K562 (cell line): ENCODE measurements around the gene LTA. TPM values are rescaled to one million over a fixed set of nuclear protein-coding genes. Genes with fewer than 3 reads are reported as not detected.
A peak's percentile ranks its signal among the peaks of the same experiment; 100 is the strongest.

ENCODE experiments used
- ATAC-seq: fragments of 200-7000 bp; cut with Tn5 transposase; 3 replicates; pipeline ENCODE4 v1.9.1; 2020; ENCODE audit warnings: moderate library complexity
- BruUV-seq: library from RNA; stranded (reverse); fragments of 400-500 nt; replicated peaks from 2 replicates; lab custom pipeline; 2021; lab: Mats Ljungman, UMichigan
- CTCF ChIA-PET: fragments of 300-600 bp; formaldehyde crosslinking; extraction: SDS; loops from one replicate; lab custom pipeline; 2021; ENCODE audit warnings: low intra/inter-chr PET ratio; lab: Yijun Ruan, JAX
- POLR2A ChIA-PET: fragments of 300-600, 350-650 bp; sonication (Branson Sonifier 250); formaldehyde crosslinking; extraction: SDS; loops from one replicate; lab custom pipeline; 2021; ENCODE audit warnings: antibody characterized with exemption, inconsistent platforms; lab: Yijun Ruan, JAX
- DNase-seq, 4 experiments: peaks; one replicate each; pipeline versions ENCODE4 v3.0.0 to v3.0.0-alpha.2; 2011 to 2018; ENCODE audit warnings: low spot score in 3 of 4, mixed read lengths in 3 of 4; ENCODE audit errors: extremely low read depth in 1 of 4
- FAIRE-seq: peaks from 2 replicates; lab custom pipeline; 2011; peaks lifted over from hg19 to GRCh38; lab: Jason Lieb, UNC
- H2AFZ ChIP-seq: 2 replicates; pipeline ENCODE4 v1.6.0; 2011; ENCODE audit warnings: low read depth, low read length, control low read depth, inconsistent platforms
- H3K27ac ChIP-seq: fragments of 200-600 bp; 3 replicates; pipeline ENCODE4 v1.8.0; 2011; ENCODE audit warnings: low read depth, mild to moderate bottlenecking, control low read depth, inconsistent platforms, low read length, moderate library complexity, mixed read lengths; ENCODE audit errors: extremely low read depth
- H3K27me3 ChIP-seq, 2 experiments: fragments of 300-600 bp in 1 of 2; 2 replicates in 1 of 2; 3 replicates in 1 of 2; pipeline versions ENCODE4 v1.6.0 to v1.8.0; 2011; ENCODE audit warnings: inconsistent platforms in 2 of 2, low read length in 2 of 2, mild to moderate bottlenecking in 1 of 2, mixed read lengths in 1 of 2, moderate library complexity in 1 of 2; ENCODE audit not compliant: control insufficient read depth in 2 of 2, insufficient read depth in 2 of 2
- H3K36me3 ChIP-seq: fragments of 300-600 bp; 3 replicates; pipeline ENCODE4 v1.8.0; 2011; ENCODE audit warnings: mild to moderate bottlenecking, low read length, inconsistent platforms; ENCODE audit not compliant: control insufficient read depth, insufficient read depth
- H3K4me1 ChIP-seq, 2 experiments: fragments of 200-600 bp in 1 of 2; replicated peaks in 1 of 2; 2 replicates in 1 of 2; 3 replicates in 1 of 2; pipeline versions ENCODE4 v1.5.1 to v1.8.0; 2011; ENCODE audit warnings: inconsistent platforms in 2 of 2, low read length in 2 of 2, mild to moderate bottlenecking in 1 of 2, mixed read lengths in 1 of 2, moderate library complexity in 1 of 2; ENCODE audit not compliant: control insufficient read depth in 2 of 2, insufficient read depth in 2 of 2
- H3K4me2 ChIP-seq: 2 replicates; pipeline ENCODE4 v1.6.1; 2011; ENCODE audit warnings: low read length, control low read depth, inconsistent platforms, mixed read lengths; ENCODE audit not compliant: insufficient read depth
- H3K4me3 ChIP-seq: fragments of 200-600 bp; sonication (generic), shearing (Covaris generic); 2 replicates; pipeline ENCODE4 v1.5.1; 2016; ENCODE audit warnings: control low read depth, inconsistent platforms
- H3K79me2 ChIP-seq: fragments of 200-600 bp; 3 replicates; pipeline ENCODE4 v1.8.0; 2011; ENCODE audit warnings: low read length, inconsistent platforms; ENCODE audit not compliant: control insufficient read depth, insufficient read depth
- H3K9ac ChIP-seq, 2 experiments: 2 replicates each; pipeline versions ENCODE4 v1.6.0 to v1.6.1; 2011; ENCODE audit warnings: low read depth in 2 of 2, low read length in 2 of 2, control low read depth in 1 of 2, inconsistent platforms in 1 of 2, mild to moderate bottlenecking in 1 of 2, mixed read lengths in 1 of 2; ENCODE audit not compliant: insufficient read depth in 1 of 2
- H3K9me1 ChIP-seq: one replicate; pipeline ENCODE4 v1.6.0; 2011; ENCODE audit warnings: inconsistent platforms, mild to moderate bottlenecking, low read length, moderate library complexity; ENCODE audit not compliant: control insufficient read depth, insufficient read depth
- H3K9me3 ChIP-seq: replicated peaks from 2 replicates; pipeline ENCODE4 v1.5.1; 2011; ENCODE audit warnings: low read depth, low read length, inconsistent platforms; ENCODE audit not compliant: control insufficient read depth, insufficient read depth
- H4K20me1 ChIP-seq: replicated peaks from 2 replicates; pipeline ENCODE4 v1.6.1; 2011; ENCODE audit warnings: low read length, inconsistent platforms, mixed read lengths; ENCODE audit not compliant: control insufficient read depth, insufficient read depth
- ADNP ChIP-seq: fragments of 200-800 bp; sonication (Bioruptor generic); IDR thresholded peaks from 2 replicates; pipeline ENCODE4 v1.6.1; 2016; ENCODE audit warnings: missing genetic modification characterization, missing compliant biosample characterization
- DPF2 ChIP-seq: fragments of 450-650 bp; IDR thresholded peaks from 2 replicates; pipeline ENCODE4 v1.6.1; 2016
- HDAC1 ChIP-seq, 2 experiments: fragments of 450-650 bp; IDR thresholded peaks; 2 replicates each; pipeline ENCODE4 v1.6.1; 2016 to 2017; ENCODE audit warnings: inconsistent platforms in 1 of 2, mild to moderate bottlenecking in 1 of 2, moderate library complexity in 1 of 2
- HLTF ChIP-seq: fragments of 450-650 bp; IDR thresholded peaks from 2 replicates; pipeline ENCODE4 v1.6.1; 2016
- LARP7 ChIP-seq: fragments of 450-650 bp; IDR thresholded peaks from 2 replicates; pipeline ENCODE4 v1.6.1; 2016
- MTA1 ChIP-seq: fragments of 450-650 bp; IDR thresholded peaks from 2 replicates; pipeline ENCODE4 v1.6.1; 2017; ENCODE audit warnings: borderline replicate concordance
- PCBP2 ChIP-seq: fragments of 200-400 bp; formaldehyde crosslinking; IDR thresholded peaks from 2 replicates; pipeline ENCODE4 v1.6.1; 2018; ENCODE audit warnings: low read length, low read depth, mild to moderate bottlenecking, moderate library complexity; ENCODE audit not compliant: poor library complexity, severe bottlenecking
- SAFB ChIP-seq: fragments of 200-400 bp; formaldehyde crosslinking; IDR thresholded peaks from 2 replicates; pipeline ENCODE4 v1.6.1; 2017; ENCODE audit warnings: low read depth, low read length, borderline replicate concordance
- ZNF3 ChIP-seq: fragments of 250-450 bp; sonication (Bioruptor Pico); IDR thresholded peaks from 2 replicates; pipeline ENCODE4 v1.5.0; 2021; ENCODE audit warnings: mild to moderate bottlenecking, moderate library complexity
- WGBS: fragments of 100-300 bp; shearing (Covaris generic); methylation state at CpG from one replicate; pipeline ENCODE4 v1.1.6; 2016; ENCODE audit warnings: low coverage, mixed read lengths; ENCODE audit not compliant: insufficient coverage; ENCODE audit errors: missing lambda C conversion rate; 5-methylcytosine and 5-hydroxymethylcytosine counted together
- in situ Hi-C: fragments of 300-500 bp; cut with MboI; formaldehyde crosslinking; loops from 4 replicates; pipeline ENCODE4 v1.15.0; 2018; ENCODE audit warnings: inconsistent platforms, mixed read lengths
- intact Hi-C: fragments of 100-400 bp; cut with micrococcal nuclease; formaldehyde crosslinking; loops from 2 replicates; pipeline ENCODE4 v1.14.2; 2022
- polyA plus RNA-seq, 8 experiments: library from polyadenylated mRNA; depleted of rRNA in 4 of 8; stranded (reverse) in 5 of 8; unstranded in 3 of 8; fragments of >200 nt; fragmentation: Nextera tagmentation in 2 of 8; fragmentation: Illumina TruSeq in 1 of 8; extraction: Ambion mirVana in 2 of 8; extraction: Trizol in 1 of 8; gene quantifications; 2 replicates each; pipeline versions ENCODE4 v1.2.1 to v1.2.3, GENCODE V29; 2011 to 2014; ENCODE audit warnings: inconsistent platforms in 1 of 8, missing spikeins in 1 of 8
- total RNA-seq, 7 experiments: library from RNA; depleted of rRNA in 6 of 7; stranded (reverse); fragments of >200 nt in 6 of 7; fragmentation: Illumina TruSeq in 2 of 7; extraction: Trizol in 2 of 7; gene quantifications; 2 replicates each; pipeline versions ENCODE4 v1.2.1 to v1.2.3, GENCODE V29; 2011 to 2021; ENCODE audit warnings: low replicate concordance in 1 of 7

Gene LTA
- total and polyA plus RNA-seq, 9 of the 15 experiments (the other 6 are each of a cell fraction or from before 2014, with no cell fraction given): 0.80 TPM; not detected in 8

DNA sequence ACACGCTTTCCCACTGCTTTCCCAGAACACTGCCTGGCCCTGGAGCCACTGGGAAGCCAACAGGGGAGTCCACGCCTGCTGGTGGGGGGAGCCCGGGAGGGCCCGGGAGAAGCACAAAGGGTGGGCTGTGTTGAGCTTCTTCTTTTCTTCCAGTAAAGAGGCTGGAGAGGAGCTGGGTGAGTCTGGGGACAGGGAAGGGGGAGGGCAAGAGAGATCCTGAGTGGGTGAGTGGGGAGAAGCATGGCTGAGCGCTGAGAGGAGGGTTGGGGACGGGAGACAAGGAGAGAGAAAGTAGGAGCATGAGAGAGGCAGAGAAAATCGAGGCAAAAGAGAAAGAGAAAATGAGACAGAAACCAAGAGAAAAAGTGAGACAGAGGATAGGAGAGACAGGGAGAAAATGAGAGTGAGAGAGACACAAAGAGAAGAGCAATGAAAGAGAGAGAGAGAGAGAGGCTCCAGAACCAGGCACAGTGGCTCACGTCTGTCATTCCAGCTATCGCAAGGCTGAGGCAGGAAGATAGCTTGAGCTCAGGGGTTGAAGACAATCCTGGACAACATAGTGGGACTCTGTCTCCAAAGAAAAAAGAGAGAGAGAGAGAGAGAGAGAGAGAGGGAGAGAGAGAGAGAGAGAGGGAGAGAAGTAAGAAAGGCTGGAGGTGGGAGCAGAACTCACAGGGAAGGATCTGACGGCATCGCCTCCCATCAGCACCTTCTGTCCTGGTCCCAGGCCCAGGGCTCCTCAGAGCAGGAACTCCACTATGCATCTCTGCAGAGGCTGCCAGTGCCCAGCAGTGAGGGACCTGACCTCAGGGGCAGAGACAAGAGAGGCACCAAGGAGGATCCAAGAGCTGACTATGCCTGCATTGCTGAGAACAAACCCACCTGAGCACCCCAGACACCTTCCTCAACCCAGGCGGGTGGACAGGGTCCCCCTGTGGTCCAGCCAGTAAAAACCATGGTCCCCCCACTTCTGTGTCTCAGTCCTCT, 16.0 kb downstream of the LTA start:
- no peak for ATAC-seq
- peak overlapping the region in 1 of 2 experiments; percentile 60; a peak in 2 of 4 replicates for H3K9ac ChIP-seq
- intact Hi-C loops: loop anchor here (10.0 kb wide), 1 partner anchor 393 kb away; no protein-coding TSS in a partner anchor

More for the DNA sequence above, 16.0 kb downstream of the LTA start:
- Histone ChIP-seq H4K20me1 (no peaks in the 10 kb centered on the region), H3K27me3 (no peaks in the 10 kb centered on the region), H3K4me1 (peaks cover 28 to 38% of the 10 kb centered on the region in 2 experiments), H3K9me1 (peaks cover 3% of the 10 kb centered on the region), H3K9me3 (no peaks in the 10 kb centered on the region), H3K4me2 (no peak overlapping the region; the same call in 1 of the 2 replicates), H3K36me3 (no peaks in the 10 kb centered on the region), H3K27ac (no peak overlapping the region), H3K4me3 (no peak overlapping the region), H3K79me2 (no peaks in the 10 kb centered on the region)
- no TSS peak for BruUV-seq
- DNase-seq (no peak), FAIRE-seq (no peak)
- WGBS: 66% methylated on average over 11 of the region's 12 CpGs
- ChIA-PET CTCF (no interaction called here), POLR2A (interaction anchor here (0.6 to 2.8 kb wide), 7 partner anchors 8 to 616 kb away, joined by 3 to 10 read pairs (median 3); partner anchors contain the start of genes DDX39B and TNF)
- in situ Hi-C loops: no loop called here
- TF ChIP-seq ZNF3 (CRISPR knock-in tag): no peak
- TF ChIP-seq HDAC1 (IDR thresholded peaks at IDR 0.05): peak in 1 of 2 experiments; percentile 43; a peak in 1 of 4 replicates
- TF ChIP-seq PCBP2: no peak
- 0 out of 2 replicates have a peak, but pooled peaks have one; percentile 44 for TF ChIP-seq MTA1
- 0 out of 2 replicates have a peak, but pooled peaks have one; percentile 24 for TF ChIP-seq DPF2
- no peak for TF ChIP-seq SAFB
- 0 out of 2 replicates have a peak, but pooled peaks have one; percentile 22 for TF ChIP-seq HLTF
- TF ChIP-seq LARP7: peak; percentile 12; the same call in 1 of the 2 replicates
- TF ChIP-seq ADNP: no peak
- TF ChIP-seq, all 486 proteins: peak for 5
- peak overlapping the region; percentile 61 for H2AFZ ChIP-seq
